ENCODE data around the gene SPAG9. TPM values are rescaled to one million over a fixed set of nuclear protein-coding genes. Genes with fewer than 3 reads are reported as not detected.

Gene SPAG9
- total RNA-seq, 1 experiment from 2014 or later = 144 TPM

DNA sequence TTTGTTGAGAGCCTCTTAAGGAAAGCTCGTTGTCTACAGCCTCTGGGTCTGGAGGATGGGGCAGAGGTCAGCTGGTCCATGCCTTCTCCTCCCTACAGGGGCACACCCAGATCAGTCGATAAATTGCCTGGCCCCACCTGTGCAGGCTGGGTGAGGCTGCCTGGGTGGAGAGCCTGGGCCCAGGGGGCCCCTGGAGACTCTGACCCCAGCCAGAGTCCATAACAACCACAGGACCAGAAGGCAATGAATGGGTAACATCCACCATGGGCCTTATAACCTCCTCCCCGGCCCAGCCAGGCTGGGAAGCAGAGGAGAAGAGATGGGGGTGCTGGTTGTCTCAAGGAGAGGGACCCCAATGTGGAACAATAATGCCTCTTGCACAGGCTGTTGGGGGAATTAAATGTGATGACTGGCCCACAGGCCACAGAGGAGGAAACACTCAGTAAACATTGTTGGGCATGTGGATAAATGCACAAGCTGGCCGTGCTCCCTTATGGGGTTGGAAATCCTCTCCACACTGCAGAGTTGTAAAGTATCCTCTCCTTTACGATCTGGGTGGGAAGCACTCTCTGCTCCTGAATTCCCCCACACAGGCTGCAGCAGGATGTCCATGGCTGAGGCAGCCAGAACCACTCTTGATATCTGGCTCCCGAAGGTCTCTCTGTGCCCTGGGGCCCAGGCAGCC is 197.8 kb downstream of the SPAG9 start:
- no peaks in the 10 kb centered on the region for H3K36me3 ChIP-seq (ENCODE audit: control insufficient read depth, insufficient read depth, low read length)
- no peak overlapping the region for H3K27ac ChIP-seq (ENCODE audit: low read length)
- TF ChIP-seq POLR2AphosphoS5 (IDR thresholded peaks at IDR 0.05; ENCODE audit: low read depth, low read length) = no peak
- TF ChIP-seq, protein P1, sequence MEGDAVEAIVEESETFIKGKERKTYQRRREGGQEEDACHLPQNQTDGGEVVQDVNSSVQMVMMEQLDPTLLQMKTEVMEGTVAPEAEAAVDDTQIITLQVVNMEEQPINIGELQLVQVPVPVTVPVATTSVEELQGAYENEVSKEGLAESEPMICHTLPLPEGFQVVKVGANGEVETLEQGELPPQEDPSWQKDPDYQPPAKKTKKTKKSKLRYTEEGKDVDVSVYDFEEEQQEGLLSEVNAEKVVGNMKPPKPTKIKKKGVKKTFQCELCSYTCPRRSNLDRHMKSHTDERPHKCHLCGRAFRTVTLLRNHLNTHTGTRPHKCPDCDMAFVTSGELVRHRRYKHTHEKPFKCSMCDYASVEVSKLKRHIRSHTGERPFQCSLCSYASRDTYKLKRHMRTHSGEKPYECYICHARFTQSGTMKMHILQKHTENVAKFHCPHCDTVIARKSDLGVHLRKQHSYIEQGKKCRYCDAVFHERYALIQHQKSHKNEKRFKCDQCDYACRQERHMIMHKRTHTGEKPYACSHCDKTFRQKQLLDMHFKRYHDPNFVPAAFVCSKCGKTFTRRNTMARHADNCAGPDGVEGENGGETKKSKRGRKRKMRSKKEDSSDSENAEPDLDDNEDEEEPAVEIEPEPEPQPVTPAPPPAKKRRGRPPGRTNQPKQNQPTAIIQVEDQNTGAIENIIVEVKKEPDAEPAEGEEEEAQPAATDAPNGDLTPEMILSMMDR (IDR thresholded peaks at IDR 0.05) = no peak
- no peak for TF ChIP-seq SIN3A (IDR thresholded peaks at IDR 0.05; ENCODE audit: borderline replicate concordance, insufficient read depth, low read depth, low read length)
- no peak for TF ChIP-seq TCF7L2 (IDR thresholded peaks at IDR 0.05; ENCODE audit: low read depth, low read length)
- TF ChIP-seq REST (IDR thresholded peaks at IDR 0.05; ENCODE audit: insufficient read depth in 1 of 2, low read depth in 2 of 2, low read length in 1 of 2) = no peak
- ATAC-seq (no peak), DNase-seq (ENCODE audit: low read depth, low spot score) (no peak)
- H3K4me1 ChIP-seq (ENCODE audit: control insufficient read depth, insufficient read depth, low read length) = peaks cover 9% of the 10 kb centered on the region
- no peaks in the 10 kb centered on the region for H3K27me3 ChIP-seq (ENCODE audit: control insufficient read depth, insufficient read depth, low read length)
- in situ Hi-C loops (cut with HindIII; ENCODE audit: low pct_unique_long_range_greater_than_20kb, low sequenced_read_pairs) (no loop called here), intact Hi-C loops (cut with micrococcal nuclease; ENCODE audit: unreplicated experiment) (no loop called here)
- CTCF ChIA-PET = no interaction called here
- no peak overlapping the region for H3K4me3 ChIP-seq (ENCODE audit: low read depth in 2 of 2, low read length in 2 of 2)
- POLR2A ChIA-PET = no interaction called here
- H3K9me3 ChIP-seq (ENCODE audit: control insufficient read depth, insufficient read depth, low read depth, low read length) = no peaks in the 10 kb centered on the region
- no TSS peak for BruUV-seq (replicated peaks)

GRCh38 chr17:50922107-50922506 is 198.6 kb downstream of the SPAG9 start:
- Histone ChIP-seq H3K36me3 (ENCODE audit: control insufficient read depth, insufficient read depth, low read length) (no peaks in the 10 kb centered on the region), H3K27me3 (ENCODE audit: control insufficient read depth, insufficient read depth, low read length) (no peaks in the 10 kb centered on the region), H3K9me3 (ENCODE audit: control insufficient read depth, insufficient read depth, low read depth, low read length) (no peaks in the 10 kb centered on the region), H3K4me1 (ENCODE audit: control insufficient read depth, insufficient read depth, low read length) (peaks cover 9% of the 10 kb centered on the region), H3K4me3 (ENCODE audit: low read depth in 2 of 2, low read length in 2 of 2) (no peak overlapping the region), H3K27ac (ENCODE audit: low read length) (no peak overlapping the region)
- TF ChIP-seq TCF7L2 (IDR thresholded peaks at IDR 0.05; ENCODE audit: low read depth, low read length) (no peak), POLR2AphosphoS5 (IDR thresholded peaks at IDR 0.05; ENCODE audit: low read depth, low read length) (no peak), REST (IDR thresholded peaks at IDR 0.05; ENCODE audit: insufficient read depth in 1 of 2, low read depth in 2 of 2, low read length in 1 of 2) (no peak), SIN3A (IDR thresholded peaks at IDR 0.05; ENCODE audit: borderline replicate concordance, insufficient read depth, low read depth, low read length) (no peak)
- TF ChIP-seq, protein P1 (IDR thresholded peaks at IDR 0.05) = no peak
- in situ Hi-C loops (cut with HindIII; ENCODE audit: low pct_unique_long_range_greater_than_20kb, low sequenced_read_pairs) = no loop called here
- CTCF ChIA-PET = no interaction called here
- DNase-seq (ENCODE audit: low read depth, low spot score) (no peak), ATAC-seq (no peak)
- POLR2A ChIA-PET = no interaction called here
- intact Hi-C loops (cut with micrococcal nuclease; ENCODE audit: unreplicated experiment) = no loop called here
- BruUV-seq (replicated peaks) = no TSS peak

Measured in Panc1 (cell line).